HuH-7 (cell line): ENCODE data around the gene ARL14EP.

Experiments used
- DNase-seq: peaks from one replicate; pipeline ENCODE4 v3.0.0; 2011; ENCODE audit warnings: low spot score

ARL14EP gene

GRCh38 chr11:30380846-30381245 is 57.9 kb downstream of the ARL14EP start:
- no peak for DNase-seq

- no peak for DNase-seq
These were observed 59.0 kb downstream of the ARL14EP start for GRCh38 chr11:30381879-30382278.
